ENCODE results near the gene HAGHL.
"Not testable (repeated sequence)": the region's sequence is repeated elsewhere in the genome, so short reads cannot be mapped to it uniquely, and the experiment has no call there.

HAGHL gene

DNA sequence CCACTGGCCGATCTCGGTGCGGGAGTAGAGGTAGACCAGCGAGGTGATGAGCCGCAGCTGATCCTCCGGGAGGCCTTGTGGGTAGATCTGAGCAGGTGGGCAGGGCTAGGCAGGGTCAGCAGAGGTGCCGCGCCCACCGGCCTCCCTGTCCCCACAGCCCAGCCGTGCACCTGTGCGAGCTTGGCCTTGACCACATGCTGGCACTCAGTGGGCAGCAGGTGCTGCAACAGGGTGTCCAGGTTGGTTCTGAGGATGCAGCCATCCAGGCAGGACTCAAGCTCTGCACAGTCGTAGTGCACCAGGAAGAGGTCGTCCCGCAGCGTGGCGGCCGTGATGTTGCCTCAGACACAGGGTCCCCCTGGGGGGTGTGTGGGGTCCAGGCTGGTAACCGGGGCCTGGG is 46.1 kb downstream of the HAGHL start:
- DNase-seq (ENCODE audit: low read depth) = no peak

DNA sequence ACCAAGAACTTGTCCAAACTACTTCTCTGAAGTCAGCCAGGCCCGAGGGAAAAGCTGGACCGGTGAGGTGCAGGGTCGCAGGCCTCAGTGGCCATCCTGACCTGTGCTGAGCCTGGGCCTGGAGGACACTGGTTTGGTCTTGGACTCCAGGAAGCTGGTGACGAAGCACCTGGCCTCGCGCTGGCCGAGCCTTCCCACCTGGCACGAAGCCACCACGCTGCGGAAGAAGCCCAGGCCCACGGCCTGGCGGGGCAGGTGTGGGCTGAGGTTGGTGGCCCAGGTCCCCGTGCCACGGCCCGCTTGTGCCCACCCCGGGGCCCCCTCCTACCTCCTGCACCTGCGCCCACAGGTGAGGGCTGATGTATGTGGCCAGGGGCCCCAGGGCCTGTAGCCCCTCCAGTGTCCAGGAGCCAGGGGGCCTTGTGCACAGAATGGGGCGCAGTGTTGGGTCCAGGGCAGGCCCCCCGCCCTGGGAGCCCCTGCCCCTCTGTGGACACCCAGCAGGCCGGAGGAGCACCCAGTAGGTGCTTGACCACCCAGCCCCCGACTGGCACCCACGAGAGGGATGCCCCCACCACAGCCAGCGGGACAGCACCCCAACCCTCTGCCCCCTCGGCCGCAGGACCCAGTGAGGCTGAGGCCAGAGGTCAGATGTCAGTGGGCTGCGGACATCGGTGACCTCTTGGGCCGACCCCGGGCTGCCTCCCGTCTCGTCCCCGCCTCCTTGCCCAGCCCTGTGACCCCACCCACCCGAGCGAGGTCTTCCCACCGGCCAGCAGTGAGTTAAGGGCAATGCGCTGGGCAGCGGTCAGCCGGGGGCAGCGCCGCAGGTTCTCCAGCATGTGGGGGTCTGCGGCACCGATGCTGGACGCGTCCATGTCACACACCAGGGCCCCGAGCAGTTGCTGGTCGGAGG is 47.4 kb downstream of the HAGHL start:
- no peak for DNase-seq (ENCODE audit: low read depth)

DNA sequence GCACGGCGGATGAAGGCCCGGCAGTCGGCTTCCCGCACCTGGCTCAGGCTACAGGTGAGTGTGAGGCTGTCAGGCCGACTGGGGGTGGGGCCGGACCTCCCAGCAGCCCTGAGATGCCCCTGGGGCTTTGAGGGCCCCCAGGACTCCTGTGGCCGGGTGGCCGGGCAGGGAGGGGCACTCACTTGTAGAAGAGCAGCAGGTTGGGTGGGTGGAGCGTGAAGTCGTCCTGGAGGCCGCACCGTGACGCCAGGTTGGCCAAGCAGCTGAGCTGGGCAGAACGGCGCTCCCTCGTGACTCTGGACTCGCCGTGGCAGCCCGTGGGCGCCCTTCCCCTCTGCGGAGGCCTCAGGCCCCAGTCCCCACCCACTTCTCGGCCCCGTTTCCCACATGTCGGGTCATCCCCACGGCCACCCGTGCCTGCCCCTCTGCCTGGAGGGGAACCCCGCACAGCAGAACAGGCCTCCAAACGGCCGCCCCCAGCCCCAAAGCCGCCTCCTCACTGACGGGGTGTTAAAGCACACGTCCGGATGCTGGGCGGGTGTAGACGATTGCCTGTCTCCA is 48.4 kb downstream of the HAGHL start:
- no peak for DNase-seq (ENCODE audit: low read depth)

DNA sequence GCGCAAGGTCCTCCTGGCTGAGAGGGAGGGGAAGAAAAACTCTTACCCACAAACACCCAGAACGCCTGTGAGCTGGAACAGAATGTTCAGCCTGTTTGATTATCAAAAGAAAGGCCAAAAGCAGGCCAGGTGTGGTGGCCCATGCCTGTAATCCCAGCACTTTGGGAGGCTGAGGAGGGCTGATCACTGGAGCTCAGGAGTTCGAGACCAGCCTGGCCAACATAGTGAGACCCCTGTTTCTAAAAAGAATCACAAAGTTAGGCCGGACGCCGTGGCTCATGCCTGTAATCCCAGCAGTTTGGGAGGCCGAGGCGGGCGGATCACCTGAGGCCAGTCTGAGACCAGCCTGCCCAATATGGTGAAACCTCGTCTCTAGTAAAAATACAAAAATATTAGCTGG is 49.4 kb downstream of the HAGHL start:
- not testable (repeated sequence) for DNase-seq (ENCODE audit: low read depth)

DNA sequence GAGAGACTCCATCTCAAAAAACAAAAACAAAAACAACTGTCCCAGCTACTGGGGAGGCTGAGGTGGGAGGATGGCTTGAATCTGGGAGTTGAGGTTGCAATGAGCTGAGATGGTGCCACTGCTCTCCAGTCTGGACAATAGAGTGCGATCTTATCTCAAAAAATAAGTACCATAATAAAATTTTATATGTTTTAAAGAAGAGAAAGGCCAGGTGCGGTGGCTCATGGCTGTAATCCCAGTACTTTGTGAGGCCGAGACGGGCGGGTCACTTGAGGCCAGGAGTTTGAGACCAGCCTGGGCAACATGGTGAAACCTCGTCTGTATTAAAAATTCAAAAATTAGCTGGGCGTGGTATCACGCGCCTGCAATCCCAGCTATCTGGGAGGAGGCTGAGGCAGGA is 49.9 kb downstream of the HAGHL start:
- DNase-seq (ENCODE audit: low read depth) = no peak

DNA sequence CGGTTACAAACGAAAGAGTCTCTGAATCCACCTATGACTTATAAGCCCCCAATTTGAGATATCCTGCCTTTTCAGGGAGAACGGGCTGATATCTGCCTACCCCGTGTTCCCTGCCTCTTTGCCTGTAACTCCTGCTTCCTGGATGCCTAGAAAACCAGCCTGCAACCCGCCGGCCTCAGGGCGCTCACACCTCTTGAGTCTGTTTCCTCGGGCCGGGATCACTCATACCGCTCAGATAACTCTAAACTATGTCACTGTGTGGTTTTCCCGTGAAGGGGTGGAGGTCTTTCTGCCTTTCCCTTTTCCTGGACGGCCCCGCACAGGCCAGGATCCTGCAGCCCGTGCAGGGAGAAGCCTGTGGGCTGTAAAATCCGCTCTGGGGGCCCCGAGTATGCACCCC is 50.9 kb downstream of the HAGHL start:
- DNase-seq (ENCODE audit: low read depth) = no peak

DNA sequence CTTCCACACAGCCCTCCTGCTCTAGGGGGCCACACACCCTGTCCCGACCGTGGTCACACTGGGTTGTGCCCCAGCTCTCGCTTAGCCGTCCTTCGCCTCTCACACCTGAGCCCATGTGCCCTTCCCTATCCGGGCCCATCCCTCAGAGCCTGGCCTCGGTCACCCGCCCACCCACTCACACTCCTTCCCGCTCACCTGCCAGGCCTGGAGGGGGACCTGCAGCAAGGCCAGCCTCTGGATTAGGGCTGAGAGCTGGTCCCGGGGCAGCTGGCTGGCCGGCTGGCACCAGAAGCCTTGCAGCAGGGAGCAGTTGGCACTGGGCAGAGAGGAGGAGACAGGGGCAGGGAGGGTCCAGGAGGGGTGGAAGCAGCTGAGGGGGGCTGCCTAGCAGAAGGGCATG is 51.5 kb downstream of the HAGHL start:
- no peak for DNase-seq (ENCODE audit: low read depth)

DNA sequence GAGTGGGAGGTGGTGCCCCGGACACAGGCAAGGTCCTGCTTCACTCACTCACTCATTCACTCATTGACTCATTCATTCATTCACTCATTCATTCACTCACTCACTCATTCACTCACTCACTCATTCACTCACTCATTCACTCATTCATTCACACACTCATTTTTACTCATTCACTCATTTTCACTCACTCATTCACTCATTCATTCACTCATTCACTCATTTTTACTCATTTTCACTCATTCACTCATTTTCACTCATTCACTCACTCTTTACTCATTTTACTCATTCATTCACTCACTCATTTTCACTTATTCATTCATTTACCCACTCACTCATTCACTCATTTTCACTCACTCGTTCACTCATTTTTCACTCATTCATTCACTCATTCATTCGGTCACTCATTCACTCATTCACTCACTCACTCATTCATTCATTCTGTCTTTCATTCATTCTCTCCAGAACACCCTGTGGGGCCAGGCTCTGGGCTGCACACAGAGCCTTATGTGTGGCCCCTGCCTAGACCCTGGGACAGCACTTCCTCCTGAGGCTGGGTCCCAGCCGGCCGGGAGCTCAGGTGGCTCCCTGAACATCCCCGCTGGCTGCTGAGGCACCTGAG is 52.1 kb downstream of the HAGHL start:
- no peak for DNase-seq (ENCODE audit: low read depth)

Data from T-helper 22 cell (primary cell).